HUES64 (cell line): ENCODE data around the gene SLC17A8.
"Not testable (repeated sequence)": the region's sequence is repeated elsewhere in the genome, so short reads cannot be mapped to it uniquely, and the experiment has no call there.

Experiments used
- H3K27ac ChIP-seq: 2 replicates; pipeline ENCODE4 v1.7.0; 2013; ENCODE audit warnings: low read depth, low read length, inconsistent platforms
- H3K27me3 ChIP-seq: 2 replicates; pipeline ENCODE4 v1.6.1; 2013; ENCODE audit warnings: mild to moderate bottlenecking, low read length; ENCODE audit not compliant: insufficient read depth
- H3K36me3 ChIP-seq: 2 replicates; pipeline ENCODE4 v1.6.1; 2013; ENCODE audit warnings: mild to moderate bottlenecking, low read length; ENCODE audit not compliant: insufficient read depth
- H3K4me1 ChIP-seq: 2 replicates; pipeline ENCODE4 v1.6.1; 2013; ENCODE audit warnings: mild to moderate bottlenecking, low read length, moderate library complexity; ENCODE audit not compliant: insufficient read depth
- H3K4me3 ChIP-seq: 2 replicates; pipeline ENCODE4 v1.5.1; 2013; ENCODE audit warnings: mild to moderate bottlenecking, low read length, moderate library complexity
- H3K9ac ChIP-seq: 2 replicates; pipeline ENCODE4 v1.6.1; 2013; ENCODE audit warnings: mild to moderate bottlenecking, low read depth, low read length
- H3K9me3 ChIP-seq: 2 replicates; pipeline ENCODE4 v1.6.1; 2013; ENCODE audit warnings: low read depth, low read length; ENCODE audit not compliant: insufficient read depth
- WGBS: fragments of 150-250, 120-280 bp; methylation state at CpG from one replicate; pipeline ENCODE4 v1.1.7; 2013; ENCODE audit warnings: missing lambda C conversion rate; 5-methylcytosine and 5-hydroxymethylcytosine counted together

SLC17A8 gene

GRCh38 chr12:100342897-100343296 lies 14.0 kb upstream of the SLC17A8 start:
- not testable (repeated sequence) for H3K4me3 ChIP-seq, H3K27ac ChIP-seq, H3K4me1 ChIP-seq, H3K9ac ChIP-seq, H3K27me3 ChIP-seq, H3K9me3 ChIP-seq
- WGBS: 85% methylated on average over 2 of the region's 2 CpGs
- peaks cover 25% of the 10 kb centered on the region for H3K36me3 ChIP-seq

DNA sequence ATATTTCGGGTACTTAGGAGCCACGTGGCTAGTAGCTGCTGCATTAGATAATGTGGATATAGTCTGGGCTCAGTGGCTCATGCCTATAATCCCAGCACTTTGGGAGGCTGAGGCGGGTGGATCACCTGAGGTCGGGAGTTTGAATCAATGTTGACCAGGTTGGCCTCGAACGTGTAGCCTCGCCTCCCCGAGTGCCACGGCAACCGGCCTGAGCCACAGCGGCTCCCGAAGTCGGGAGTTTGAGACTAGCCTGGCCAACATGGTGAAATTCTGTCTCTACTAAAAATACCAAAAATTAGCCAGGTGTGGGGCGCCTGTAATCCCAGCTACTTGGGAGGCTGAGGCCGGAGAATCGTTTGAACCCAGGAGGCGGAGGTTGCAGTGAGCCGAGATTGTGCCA lies 12.5 kb upstream of the SLC17A8 start:
- not testable (repeated sequence) for H3K4me3 ChIP-seq, H3K9ac ChIP-seq, H3K27ac ChIP-seq, H3K27me3 ChIP-seq, H3K4me1 ChIP-seq, H3K9me3 ChIP-seq
- 96% methylated on average over 18 of the region's 18 CpGs for WGBS
- H3K36me3 ChIP-seq: peaks cover 11% of the 10 kb centered on the region

DNA sequence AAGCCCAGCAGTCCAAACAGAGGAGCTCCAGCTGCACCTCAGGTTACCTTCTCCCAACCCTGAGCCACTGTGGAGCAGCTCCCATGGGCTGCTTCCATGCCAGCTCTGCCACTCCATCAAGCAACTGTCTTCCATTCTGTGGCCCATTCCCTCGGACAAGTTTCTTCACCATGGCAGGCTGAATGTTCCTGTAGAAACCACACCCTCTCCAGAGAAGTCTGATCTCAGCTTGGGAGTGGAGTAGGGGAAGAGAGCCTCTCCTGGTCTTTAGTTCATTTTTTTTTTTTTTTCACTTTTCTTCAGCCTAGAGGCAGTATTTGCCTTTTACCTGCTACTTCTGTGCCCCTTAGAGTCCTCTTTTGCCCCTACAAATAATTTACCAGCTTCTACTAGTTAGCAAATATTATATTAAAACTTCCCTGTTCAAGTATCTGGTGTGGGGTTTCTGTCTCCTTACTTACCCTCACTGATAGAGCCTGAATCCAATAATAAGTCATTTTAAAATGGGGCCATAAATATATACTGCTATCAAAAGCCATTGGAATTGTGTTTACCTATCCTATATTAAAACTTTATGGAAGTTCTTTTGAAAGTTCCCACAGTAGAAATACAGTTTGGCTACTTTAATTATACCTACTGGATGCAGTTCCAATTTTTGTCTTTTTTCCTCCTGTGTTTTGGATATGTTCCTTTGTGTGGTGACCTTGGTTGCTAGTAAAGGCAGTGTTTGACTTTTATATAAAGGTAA lies 11.7 kb upstream of the SLC17A8 start:
- H3K9ac ChIP-seq: no peak overlapping the region
- 0 out of 2 replicates have a peak, but pooled peaks cover 3% of the 10 kb centered on the region for H3K4me1 ChIP-seq
- H3K36me3 ChIP-seq: 0 out of 2 replicates have a peak, but pooled peaks cover 3% of the 10 kb centered on the region
- H3K27ac ChIP-seq: no peak overlapping the region
- no peaks in the 10 kb centered on the region for H3K27me3 ChIP-seq
- 91% methylated on average over 1 of the region's 1 CpG for WGBS
- no peaks in the 10 kb centered on the region for H3K9me3 ChIP-seq
- H3K4me3 ChIP-seq: no peak overlapping the region

DNA sequence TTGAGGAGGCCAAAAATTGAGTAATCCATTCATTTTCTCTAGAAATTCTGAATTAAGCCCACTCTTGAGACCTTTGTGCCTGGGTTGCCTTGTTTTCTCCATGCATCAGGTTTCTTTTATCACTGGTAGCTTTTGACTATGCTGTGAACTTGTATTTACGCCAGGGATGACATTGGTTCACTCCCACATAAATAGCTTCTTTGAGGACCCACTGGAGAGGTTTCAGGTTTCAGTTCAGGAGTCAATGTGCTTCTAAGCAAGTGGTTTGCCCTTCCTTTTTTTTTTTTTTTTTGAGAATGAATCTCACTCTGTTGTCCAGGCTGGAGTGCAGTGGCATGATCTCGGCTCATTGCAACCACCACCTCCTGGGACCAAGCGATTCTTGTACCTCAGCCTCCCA lies 10.2 kb upstream of the SLC17A8 start:
- Histone ChIP-seq H3K9ac (no peak overlapping the region), H3K27ac (no peak overlapping the region), H3K27me3 (no peaks in the 10 kb centered on the region), H3K36me3 (no peaks in the 10 kb centered on the region), H3K4me3 (no peak overlapping the region), H3K4me1 (no peaks in the 10 kb centered on the region), H3K9me3 (no peaks in the 10 kb centered on the region)
- 94% methylated on average over 3 of the region's 3 CpGs for whole genome bisulfite sequencing

DNA sequence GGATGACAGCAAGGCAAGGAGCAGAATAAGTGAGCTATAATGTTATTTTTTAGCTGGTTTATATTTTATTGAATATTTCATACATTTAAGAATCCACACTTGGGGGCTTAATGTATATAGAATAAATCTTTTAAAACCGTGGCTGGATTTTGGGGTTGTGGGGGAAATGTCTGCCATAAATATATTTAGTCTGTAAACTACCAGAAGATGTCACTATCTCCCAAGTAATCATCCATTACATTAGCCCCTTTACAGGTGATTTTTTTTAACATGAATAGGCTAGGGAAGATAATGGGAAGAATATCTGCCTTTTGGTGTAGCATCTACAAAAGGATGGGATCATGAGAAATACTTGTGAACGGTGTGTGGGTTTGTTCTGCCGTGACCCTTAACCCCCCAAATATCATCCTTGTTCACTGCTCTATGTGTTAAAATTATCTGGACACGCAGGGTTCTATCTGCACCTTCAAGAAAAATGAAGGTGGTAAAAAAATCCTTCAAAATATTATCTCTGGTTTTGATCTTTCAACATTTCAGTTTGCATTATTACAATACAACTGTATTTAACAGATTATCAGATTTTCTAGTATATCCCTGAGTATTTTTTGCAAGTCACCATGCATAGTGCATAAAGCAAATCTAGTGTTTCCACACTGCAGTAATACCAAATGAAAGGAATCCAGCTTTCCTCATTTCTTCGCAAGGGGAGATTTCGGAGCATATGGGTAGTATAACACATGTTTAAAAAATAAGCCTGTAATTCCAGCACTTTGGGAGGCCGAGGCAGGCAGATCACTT lies 8.0 kb upstream of the SLC17A8 start:
- no peaks in the 10 kb centered on the region for H3K36me3 ChIP-seq
- no peaks in the 10 kb centered on the region for H3K27me3 ChIP-seq
- H3K9me3 ChIP-seq: no peaks in the 10 kb centered on the region
- no peaks in the 10 kb centered on the region for H3K4me1 ChIP-seq
- WGBS: 94% methylated on average over 4 of the region's 7 CpGs
- H3K9ac ChIP-seq: no peak overlapping the region
- H3K4me3 ChIP-seq: no peak overlapping the region
- no peak overlapping the region for H3K27ac ChIP-seq

DNA sequence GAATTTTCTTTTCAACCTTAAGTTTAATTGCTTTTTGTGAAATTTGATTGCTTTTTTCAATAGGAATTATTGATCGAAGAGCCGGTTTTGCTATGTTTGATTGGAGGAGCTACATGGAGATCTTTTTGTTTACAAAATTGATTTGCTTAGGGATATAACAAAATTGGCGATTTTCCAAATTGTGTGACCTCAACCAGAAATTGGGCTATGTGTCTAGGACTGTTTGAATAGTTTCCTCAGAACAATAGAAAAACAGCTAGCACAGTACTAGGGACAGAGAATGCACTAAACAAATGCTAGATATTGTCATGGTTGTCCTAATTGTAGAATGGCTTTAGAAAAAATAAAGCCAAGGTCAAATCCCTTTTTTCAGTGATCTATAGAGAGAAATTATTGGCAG lies 2.4 kb downstream of the SLC17A8 start:
- WGBS: 94% methylated on average over 3 of the region's 3 CpGs
- no peaks in the 10 kb centered on the region for H3K9me3 ChIP-seq
- no peaks in the 10 kb centered on the region for H3K27me3 ChIP-seq
- no peak overlapping the region for H3K4me3 ChIP-seq
- H3K27ac ChIP-seq: no peak overlapping the region
- H3K4me1 ChIP-seq: peaks cover 8% of the 10 kb centered on the region; the same call in 1 of the 2 replicates
- no peak overlapping the region for H3K9ac ChIP-seq
- no peaks in the 10 kb centered on the region for H3K36me3 ChIP-seq

- H3K36me3 ChIP-seq: no peaks in the 10 kb centered on the region
Observed at GRCh38 chr12:100359822-100360221, 2.9 kb downstream of the SLC17A8 start.

GRCh38 chr12:100360450-100360849 lies 3.6 kb downstream of the SLC17A8 start:
- Histone ChIP-seq H3K9ac (no peak overlapping the region), H3K9me3 (no peaks in the 10 kb centered on the region), H3K36me3 (no peaks in the 10 kb centered on the region), H3K27ac (no peak overlapping the region), H3K4me3 (no peak overlapping the region), H3K27me3 (no peaks in the 10 kb centered on the region), H3K4me1 (peaks cover 8% of the 10 kb centered on the region; the same call in 1 of the 2 replicates)

More at GRCh38 chr12:100359822-100360221, 2.9 kb downstream of the SLC17A8 start:
- H3K9me3 ChIP-seq: no peaks in the 10 kb centered on the region
- H3K4me1 ChIP-seq: peaks cover 8% of the 10 kb centered on the region; the same call in 1 of the 2 replicates
- no peaks in the 10 kb centered on the region for H3K27me3 ChIP-seq
- H3K4me3 ChIP-seq: no peak overlapping the region
- no peak overlapping the region for H3K9ac ChIP-seq
- WGBS: 83% methylated on average over 1 of the region's 2 CpGs
- H3K27ac ChIP-seq: no peak overlapping the region

GRCh38 chr12:100364324-100364723 lies 7.5 kb downstream of the SLC17A8 start:
- Histone ChIP-seq H3K9me3 (peaks cover 2% of the 10 kb centered on the region; the same call in 1 of the 2 replicates), H3K9ac (no peak overlapping the region), H3K36me3 (no peaks in the 10 kb centered on the region), H3K27me3 (no peaks in the 10 kb centered on the region), H3K4me3 (no peak overlapping the region), H3K4me1 (no peaks in the 10 kb centered on the region), H3K27ac (no peak overlapping the region)
- WGBS: 89% methylated on average over 4 of the region's 4 CpGs

DNA sequence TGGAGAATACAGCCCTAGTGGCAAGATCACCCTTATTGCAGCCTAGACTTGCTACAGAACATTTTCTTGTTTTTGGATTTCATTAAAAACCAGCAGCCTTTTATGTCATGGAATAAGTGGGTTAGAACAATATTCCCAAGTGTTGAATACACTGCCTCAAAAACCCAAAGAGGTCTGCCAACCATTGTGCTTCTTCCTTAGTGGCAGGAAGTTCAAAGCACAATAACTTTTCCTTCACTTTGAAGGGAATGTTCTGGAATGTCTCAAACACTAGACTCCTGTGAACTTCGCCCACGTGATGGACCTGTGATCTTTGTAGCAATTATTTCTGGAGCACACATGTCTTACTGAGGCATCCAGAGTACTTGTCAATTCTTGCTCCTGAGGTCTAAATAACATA lies 8.5 kb downstream of the SLC17A8 start:
- no peaks in the 10 kb centered on the region for H3K27me3 ChIP-seq
- WGBS: 89% methylated on average over 2 of the region's 2 CpGs
- no peak overlapping the region for H3K4me3 ChIP-seq

GRCh38 chr12:100368066-100368465 lies 11.2 kb downstream of the SLC17A8 start:
- peaks cover 24% of the 10 kb centered on the region for H3K4me1 ChIP-seq
- no peak overlapping the region for H3K9ac ChIP-seq
- H3K36me3 ChIP-seq: no peaks in the 10 kb centered on the region
- H3K4me3 ChIP-seq: no peak overlapping the region
- WGBS: 93% methylated on average over 1 of the region's 1 CpG
- peaks cover 4% of the 10 kb centered on the region; the same call in 1 of the 2 replicates for H3K9me3 ChIP-seq
- H3K27ac ChIP-seq: no peak overlapping the region
- H3K27me3 ChIP-seq: peaks cover 3% of the 10 kb centered on the region; the same call in 1 of the 2 replicates

More for the DNA sequence above, 8.5 kb downstream of the SLC17A8 start:
- Histone ChIP-seq H3K36me3 (no peaks in the 10 kb centered on the region), H3K27ac (no peak overlapping the region), H3K9me3 (peaks cover 4% of the 10 kb centered on the region; the same call in 1 of the 2 replicates), H3K4me1 (peaks cover under 1% of the 10 kb centered on the region; the same call in 1 of the 2 replicates), H3K9ac (no peak overlapping the region)
